ENCODE data around the gene CFAP90.

DNA sequence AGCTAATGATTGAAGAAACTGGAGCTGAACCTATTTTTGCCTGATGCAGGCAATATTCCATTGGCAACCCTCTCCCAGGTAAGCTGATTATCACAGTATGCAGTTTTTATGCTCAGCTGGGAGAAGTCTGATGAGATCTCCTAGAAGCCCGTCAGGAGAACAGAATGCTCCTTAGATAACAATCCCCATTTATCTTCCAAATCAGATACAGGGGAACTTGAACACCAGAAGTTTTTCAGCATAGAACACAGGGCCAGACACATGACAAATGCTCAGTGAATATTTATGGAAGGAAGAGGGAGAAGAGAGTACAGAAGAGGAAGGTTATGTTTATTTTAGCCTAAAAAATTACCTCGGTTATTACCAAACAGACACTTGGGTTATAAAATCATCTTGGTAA lies 37.9 kb downstream of the CFAP90 start:
- TF ChIP-seq, protein P1, sequence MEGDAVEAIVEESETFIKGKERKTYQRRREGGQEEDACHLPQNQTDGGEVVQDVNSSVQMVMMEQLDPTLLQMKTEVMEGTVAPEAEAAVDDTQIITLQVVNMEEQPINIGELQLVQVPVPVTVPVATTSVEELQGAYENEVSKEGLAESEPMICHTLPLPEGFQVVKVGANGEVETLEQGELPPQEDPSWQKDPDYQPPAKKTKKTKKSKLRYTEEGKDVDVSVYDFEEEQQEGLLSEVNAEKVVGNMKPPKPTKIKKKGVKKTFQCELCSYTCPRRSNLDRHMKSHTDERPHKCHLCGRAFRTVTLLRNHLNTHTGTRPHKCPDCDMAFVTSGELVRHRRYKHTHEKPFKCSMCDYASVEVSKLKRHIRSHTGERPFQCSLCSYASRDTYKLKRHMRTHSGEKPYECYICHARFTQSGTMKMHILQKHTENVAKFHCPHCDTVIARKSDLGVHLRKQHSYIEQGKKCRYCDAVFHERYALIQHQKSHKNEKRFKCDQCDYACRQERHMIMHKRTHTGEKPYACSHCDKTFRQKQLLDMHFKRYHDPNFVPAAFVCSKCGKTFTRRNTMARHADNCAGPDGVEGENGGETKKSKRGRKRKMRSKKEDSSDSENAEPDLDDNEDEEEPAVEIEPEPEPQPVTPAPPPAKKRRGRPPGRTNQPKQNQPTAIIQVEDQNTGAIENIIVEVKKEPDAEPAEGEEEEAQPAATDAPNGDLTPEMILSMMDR (IDR thresholded peaks at IDR 0.05), result no peak
- no peak for TF ChIP-seq POLR2A (IDR thresholded peaks at IDR 0.05)

All from sigmoid colon (tissue), 3 donors.